HG03439 (cell line): ENCODE data around the gene MAPKAP1.

Source experiments
- ATAC-seq: cut with Tn5 transposase; IDR thresholded peaks from one replicate; pipeline ENCODE4 v1.9.1; 2021; ENCODE audit warnings: mild to moderate bottlenecking, moderate library complexity; ENCODE audit not compliant: unreplicated experiment

The MAPKAP1 gene

GRCh38 chr9:125436613-125437443, 270.2 kb downstream of the MAPKAP1 start:
- ATAC-seq, result no peak

GRCh38 chr9:125435776-125436612, 271.0 kb downstream of the MAPKAP1 start:
- no peak for ATAC-seq

- ATAC-seq, result no peak
These were observed 271.8 kb downstream of the MAPKAP1 start for GRCh38 chr9:125434986-125435775.

GRCh38 chr9:125433461-125434011, 273.5 kb downstream of the MAPKAP1 start:
- ATAC-seq, result no peak

- no peak for ATAC-seq
These were observed 274.2 kb downstream of the MAPKAP1 start for GRCh38 chr9:125432715-125433385.

GRCh38 chr9:125431741-125432271, 275.2 kb downstream of the MAPKAP1 start:
- no peak for ATAC-seq

GRCh38 chr9:125431012-125431305, 276.0 kb downstream of the MAPKAP1 start:
- ATAC-seq, result no peak

GRCh38 chr9:125430161-125431011, 276.6 kb downstream of the MAPKAP1 start:
- ATAC-seq, result no peak

- no peak for ATAC-seq
These were observed 277.4 kb downstream of the MAPKAP1 start for GRCh38 chr9:125429476-125430160.

- ATAC-seq, result no peak
These were observed 278.0 kb downstream of the MAPKAP1 start for GRCh38 chr9:125428902-125429467.

- ATAC-seq, result no peak
These were observed 278.7 kb downstream of the MAPKAP1 start for GRCh38 chr9:125428060-125428901.

GRCh38 chr9:125427556-125427955, 279.5 kb downstream of the MAPKAP1 start:
- no peak for ATAC-seq

GRCh38 chr9:125426926-125427325, 280.1 kb downstream of the MAPKAP1 start:
- ATAC-seq, result no peak

GRCh38 chr9:125425901-125426515, 281.0 kb downstream of the MAPKAP1 start:
- ATAC-seq, result no peak

GRCh38 chr9:125425170-125425897, 281.7 kb downstream of the MAPKAP1 start:
- no peak for ATAC-seq

GRCh38 chr9:125423964-125424363, 283.0 kb downstream of the MAPKAP1 start:
- no peak for ATAC-seq
